A673 (cell line): ENCODE measurements around the gene GRPEL2.

Source experiments
- EZH2 ChIP-seq: fragments of 200-600 bp; sonication (generic); IDR thresholded peaks from 2 replicates; pipeline ENCODE4 v1.6.1; 2017; ENCODE audit warnings: borderline replicate concordance, low read depth, mild to moderate bottlenecking, mixed read lengths, antibody characterized with exemption, low read length; ENCODE audit not compliant: poor library complexity, severe bottlenecking
- TF ChIP-seq, protein P1 (sequence below): fragments of 300-800, 200-600 bp; sonication (generic); conservative IDR thresholded peaks from 2 replicates; pipeline ENCODE4 v1.5.1; 2017; ENCODE audit warnings: low read depth, mild to moderate bottlenecking, antibody characterized with exemption, low read length, moderate library complexity, mixed read lengths

DNA sequence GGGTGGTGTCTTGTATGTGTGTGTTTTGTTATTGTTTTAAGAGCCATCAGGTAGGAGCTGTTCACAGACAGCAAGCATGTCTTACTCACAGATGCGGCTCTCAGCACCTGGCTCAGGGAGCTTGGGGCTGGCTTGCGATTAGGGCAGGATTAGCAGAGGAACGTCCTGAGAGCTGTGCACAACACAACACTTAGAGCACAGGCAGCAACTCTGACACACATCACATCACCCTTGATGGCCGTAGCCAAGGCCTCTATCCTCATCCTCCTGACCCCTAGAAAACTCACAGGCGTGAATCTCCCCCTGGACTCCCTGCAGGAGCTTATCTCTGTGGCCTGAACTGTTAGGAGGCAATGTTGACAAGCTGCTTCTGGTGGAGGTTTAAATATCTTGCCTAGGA lies 40.9 kb downstream of the GRPEL2 start:
- TF ChIP-seq, protein P1, sequence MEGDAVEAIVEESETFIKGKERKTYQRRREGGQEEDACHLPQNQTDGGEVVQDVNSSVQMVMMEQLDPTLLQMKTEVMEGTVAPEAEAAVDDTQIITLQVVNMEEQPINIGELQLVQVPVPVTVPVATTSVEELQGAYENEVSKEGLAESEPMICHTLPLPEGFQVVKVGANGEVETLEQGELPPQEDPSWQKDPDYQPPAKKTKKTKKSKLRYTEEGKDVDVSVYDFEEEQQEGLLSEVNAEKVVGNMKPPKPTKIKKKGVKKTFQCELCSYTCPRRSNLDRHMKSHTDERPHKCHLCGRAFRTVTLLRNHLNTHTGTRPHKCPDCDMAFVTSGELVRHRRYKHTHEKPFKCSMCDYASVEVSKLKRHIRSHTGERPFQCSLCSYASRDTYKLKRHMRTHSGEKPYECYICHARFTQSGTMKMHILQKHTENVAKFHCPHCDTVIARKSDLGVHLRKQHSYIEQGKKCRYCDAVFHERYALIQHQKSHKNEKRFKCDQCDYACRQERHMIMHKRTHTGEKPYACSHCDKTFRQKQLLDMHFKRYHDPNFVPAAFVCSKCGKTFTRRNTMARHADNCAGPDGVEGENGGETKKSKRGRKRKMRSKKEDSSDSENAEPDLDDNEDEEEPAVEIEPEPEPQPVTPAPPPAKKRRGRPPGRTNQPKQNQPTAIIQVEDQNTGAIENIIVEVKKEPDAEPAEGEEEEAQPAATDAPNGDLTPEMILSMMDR = no peak
- no peak for TF ChIP-seq EZH2
